ENCODE measurements around the gene PPP4R2. TPM values are rescaled to one million over a fixed set of nuclear protein-coding genes. Genes with fewer than 3 reads are reported as not detected.

PPP4R2 gene
- total and polyA plus RNA-seq, 4 donors = 17.1 to 105 (median 38.0) TPM

GRCh38 chr3:72950372-72950771, 46.2 kb upstream of the PPP4R2 start:
- WGBS, 2 donors = 96% methylated on average over 8 of the region's 8 CpGs
- TF ChIP-seq CTCF (IDR thresholded peaks at IDR 0.05; ENCODE audit: control extremely low read depth, extremely low read depth) = no peak

GRCh38 chr3:72950801-72951200, 45.8 kb upstream of the PPP4R2 start:
- H3K4me3 ChIP-seq = no peak overlapping the region
- no peaks in the 10 kb centered on the region for H3K4me1 ChIP-seq (ENCODE audit: control insufficient read depth in 5 of 5, insufficient read depth in 5 of 5, low read length in 5 of 5)
- DNase-seq = no peak
- no peak overlapping the region for H3K9ac ChIP-seq (ENCODE audit: insufficient read depth in 1 of 2, low read length in 2 of 2)
- no peaks in the 10 kb centered on the region for H3K9me3 ChIP-seq (ENCODE audit: control insufficient read depth in 4 of 4, insufficient read depth in 3 of 4, low read length in 3 of 4)
- H3K27ac ChIP-seq (ENCODE audit: low read depth in 1 of 2, low read length in 1 of 2) = no peak overlapping the region
- no peak for TF ChIP-seq CTCF (IDR thresholded peaks at IDR 0.05; ENCODE audit: control extremely low read depth, extremely low read depth)
- H3K27me3 ChIP-seq (ENCODE audit: control insufficient read depth in 3 of 3, insufficient read depth in 3 of 3, low read length in 2 of 3) = no peaks in the 10 kb centered on the region
- WGBS, 2 donors = 80 to 88% methylated on average over 4 of the region's 4 CpGs
- H3K36me3 ChIP-seq (ENCODE audit: control insufficient read depth in 4 of 4, insufficient read depth in 4 of 4, low read length in 4 of 4) = no peaks in the 10 kb centered on the region
- no peak for ATAC-seq (ENCODE audit: insufficient read depth, low FRiP score)

More at GRCh38 chr3:72950372-72950771, 46.2 kb upstream of the PPP4R2 start:
- DNase-seq (no peak), ATAC-seq (ENCODE audit: insufficient read depth, low FRiP score) (no peak)
- H3K9ac ChIP-seq (ENCODE audit: insufficient read depth in 1 of 2, low read length in 2 of 2) = no peak overlapping the region
- H3K27ac ChIP-seq (ENCODE audit: low read depth in 1 of 2, low read length in 1 of 2) = no peak overlapping the region
- H3K9me3 ChIP-seq (ENCODE audit: control insufficient read depth in 4 of 4, insufficient read depth in 3 of 4, low read length in 3 of 4) = no peaks in the 10 kb centered on the region
- no peaks in the 10 kb centered on the region for H3K36me3 ChIP-seq (ENCODE audit: control insufficient read depth in 4 of 4, insufficient read depth in 4 of 4, low read length in 4 of 4)
- H3K27me3 ChIP-seq (ENCODE audit: control insufficient read depth in 3 of 3, insufficient read depth in 3 of 3, low read length in 2 of 3) = no peaks in the 10 kb centered on the region
- H3K4me1 ChIP-seq (ENCODE audit: control insufficient read depth in 5 of 5, insufficient read depth in 5 of 5, low read length in 5 of 5) = peaks cover 0 to 3% (median 0%) of the 10 kb centered on the region in 5 donors
- no peak overlapping the region for H3K4me3 ChIP-seq

GRCh38 chr3:72951259-72951722, 45.3 kb upstream of the PPP4R2 start:
- no peak for ATAC-seq (ENCODE audit: insufficient read depth, low FRiP score)
- no peak for DNase-seq
- Histone ChIP-seq H3K27me3 (ENCODE audit: control insufficient read depth in 3 of 3, insufficient read depth in 3 of 3, low read length in 2 of 3) (no peaks in the 10 kb centered on the region), H3K4me1 (ENCODE audit: control insufficient read depth in 5 of 5, insufficient read depth in 5 of 5, low read length in 5 of 5) (no peaks in the 10 kb centered on the region), H3K36me3 (ENCODE audit: control insufficient read depth in 4 of 4, insufficient read depth in 4 of 4, low read length in 4 of 4) (peaks cover 0 to 2% (median 0%) of the 10 kb centered on the region in 4 donors), H3K9ac (ENCODE audit: insufficient read depth in 1 of 2, low read length in 2 of 2) (no peak overlapping the region), H3K27ac (ENCODE audit: low read depth in 1 of 2, low read length in 1 of 2) (no peak overlapping the region), H3K9me3 (ENCODE audit: control insufficient read depth in 4 of 4, insufficient read depth in 3 of 4, low read length in 3 of 4) (no peaks in the 10 kb centered on the region), H3K4me3 (no peak overlapping the region)
- no peak for TF ChIP-seq CTCF (IDR thresholded peaks at IDR 0.05; ENCODE audit: control extremely low read depth, extremely low read depth)
- WGBS, 2 donors = 77 to 88% methylated on average over 6 of the region's 6 CpGs
